Adrenal gland (tissue), 12 donors: ENCODE data around the gene CEACAM1. TPM values are rescaled to one million over a fixed set of nuclear protein-coding genes. Genes with fewer than 3 reads are reported as not detected.

ENCODE experiments used
- DNase-seq, 7 donors: peaks; one replicate each; pipeline ENCODE4 v3.0.0-alpha.2; 2019 to 2020
- H3K27ac ChIP-seq, 5 donors: fragments of 200-600 bp; sonication (generic) in 4 of 5; 1 replicate in 3 of 5; 2 replicates in 2 of 5; pipeline versions ENCODE4 v1.5.1 to v1.8.0; 2016 to 2020; ENCODE audit warnings: mild to moderate bottlenecking in 1 of 5
- H3K27me3 ChIP-seq: fragments of 200-600 bp; 2 replicates; pipeline ENCODE4 v1.8.0; 2021
- H3K36me3 ChIP-seq, 2 donors: fragments of 200-600 bp; replicated peaks in 1 of 2; 1 replicate in 1 of 2; 2 replicates in 1 of 2; pipeline versions ENCODE4 v1.5.1 to v1.8.0; 2018 to 2022
- H3K4me1 ChIP-seq, 2 donors: fragments of 200-600 bp; replicated peaks in 1 of 2; 1 replicate in 1 of 2; 2 replicates in 1 of 2; pipeline versions ENCODE4 v1.5.1 to v1.8.0; 2018 to 2021
- H3K4me3 ChIP-seq, 4 donors: fragments of 200-600 bp; sonication (generic) in 3 of 4; one replicate each; pipeline ENCODE4 v1.5.1; 2016 to 2018
- H3K9me3 ChIP-seq, 3 donors: fragments of 200-600 bp; sonication (generic) in 1 of 3; replicated peaks in 1 of 3; 1 replicate in 2 of 3; 2 replicates in 1 of 3; pipeline versions ENCODE4 v1.5.1 to v1.8.0; 2016 to 2021
- POLR2A ChIP-seq, 2 donors: fragments of 450-650 bp; IDR thresholded peaks; one replicate each; pipeline ENCODE4 v1.6.1; 2017; ENCODE audit warnings: antibody characterized with exemption in 2 of 2, mild to moderate bottlenecking in 2 of 2, moderate library complexity in 1 of 2
- WGBS, 4 donors: extraction: QIAGEN DNeasy Blood & Tissue Kit in 2 of 4; methylation state at CpG; one replicate each; pipeline versions ENCODE4 v1.1.5 to v1.1.7; 2013 to 2017; 5-methylcytosine and 5-hydroxymethylcytosine counted together
- intact Hi-C, 2 donors: fragments of 100-400 bp; cut with DNase I; formaldehyde crosslinking; loops; one replicate each; pipeline versions ENCODE4 v1.14.1 to v1.15.0; 2022 to 2023
- polyA plus RNA-seq, 3 donors: library from polyadenylated mRNA; stranded (reverse); fragments of 200-250 nt in 2 of 3; fragments of 350-450 nt in 1 of 3; fragmentation: Illumina TruSeq in 1 of 3; extraction: RNeasy Lipid Tissue Mini Kit (QIAGEN cat#74804) in 1 of 3; gene quantifications; one replicate each; pipeline ENCODE4 v1.2.3, GENCODE V29; 2013 to 2014
- total RNA-seq, 9 donors: library from RNA; depleted of rRNA in 4 of 9; stranded (reverse); fragments of >200 nt in 4 of 9; fragments of 120-200 nt in 1 of 9; fragmentation: NEBNext Ultra II Directional in 1 of 9; extraction: Animal tissue kit (Norgen Biotek cat#: 25700) in 1 of 9; gene quantifications; one replicate each; pipeline versions ENCODE4 v1.1.0 to v1.2.4, GENCODE V29; 2013 to 2023
- TF ChIP-seq, protein P1 (sequence below), 6 experiments: fragments of 450-650 bp in 4 of 6; fragments of 200-600 bp in 2 of 6; sonication (generic) in 1 of 6; IDR thresholded peaks; 1 replicate in 5 of 6; 2 replicates in 1 of 6; pipeline versions ENCODE4 v1.5.1 to v1.8.0; 2016 to 2021; ENCODE audit warnings: antibody characterized with exemption in 6 of 6, mild to moderate bottlenecking in 2 of 6, moderate library complexity in 1 of 6
- donor health status: healthy with polysubstance abuse.
- donor health status: Bipolar disorder and iron deficiency.
- donor health status: DM: yes; HTN: yes; CAD: no.
- donor health status: DM: no; HTN: no; CAD: no.
- donor health status: DM: no; HTN: no; CAD: no.
- donor health status: DM: yes; HTN: yes; CAD: no.

The CEACAM1 gene
- total and polyA plus RNA-seq, 12 donors = 12.1 to 59.5 (median 24.6) TPM

GRCh38 chr19:42567567-42567966, 39.3 kb upstream of the CEACAM1 start:
- WGBS, 4 donors = 76 to 86% (median 81%) methylated on average over 4 of the region's 4 CpGs
- H3K36me3 ChIP-seq = no peaks in the 10 kb centered on the region
- no peak overlapping the region for H3K27ac ChIP-seq
- intact Hi-C loops = no loop called here
- TF ChIP-seq POLR2A (IDR thresholded peaks at IDR 0.05) = no peak
- TF ChIP-seq, protein P1, sequence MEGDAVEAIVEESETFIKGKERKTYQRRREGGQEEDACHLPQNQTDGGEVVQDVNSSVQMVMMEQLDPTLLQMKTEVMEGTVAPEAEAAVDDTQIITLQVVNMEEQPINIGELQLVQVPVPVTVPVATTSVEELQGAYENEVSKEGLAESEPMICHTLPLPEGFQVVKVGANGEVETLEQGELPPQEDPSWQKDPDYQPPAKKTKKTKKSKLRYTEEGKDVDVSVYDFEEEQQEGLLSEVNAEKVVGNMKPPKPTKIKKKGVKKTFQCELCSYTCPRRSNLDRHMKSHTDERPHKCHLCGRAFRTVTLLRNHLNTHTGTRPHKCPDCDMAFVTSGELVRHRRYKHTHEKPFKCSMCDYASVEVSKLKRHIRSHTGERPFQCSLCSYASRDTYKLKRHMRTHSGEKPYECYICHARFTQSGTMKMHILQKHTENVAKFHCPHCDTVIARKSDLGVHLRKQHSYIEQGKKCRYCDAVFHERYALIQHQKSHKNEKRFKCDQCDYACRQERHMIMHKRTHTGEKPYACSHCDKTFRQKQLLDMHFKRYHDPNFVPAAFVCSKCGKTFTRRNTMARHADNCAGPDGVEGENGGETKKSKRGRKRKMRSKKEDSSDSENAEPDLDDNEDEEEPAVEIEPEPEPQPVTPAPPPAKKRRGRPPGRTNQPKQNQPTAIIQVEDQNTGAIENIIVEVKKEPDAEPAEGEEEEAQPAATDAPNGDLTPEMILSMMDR (IDR thresholded peaks at IDR 0.05) = no peak
- no peak for DNase-seq
- H3K27me3 ChIP-seq = no peaks in the 10 kb centered on the region
- H3K4me3 ChIP-seq = no peak overlapping the region
- peaks cover 5 to 16% of the 10 kb centered on the region in 2 donors for H3K4me1 ChIP-seq
- H3K9me3 ChIP-seq = no peaks in the 10 kb centered on the region

- Histone ChIP-seq H3K27ac (no peak overlapping the region), H3K36me3 (no peaks in the 10 kb centered on the region), H3K27me3 (no peaks in the 10 kb centered on the region), H3K4me3 (no peak overlapping the region), H3K4me1 (peaks cover 5 to 20% of the 10 kb centered on the region in 2 donors), H3K9me3 (no peaks in the 10 kb centered on the region)
- peak in 6 of 7 donors; percentile 52 to 75 (median 62) for DNase-seq
- WGBS, 4 donors = 14 to 21% (median 18%) methylated on average over 7 of the region's 7 CpGs
- no peak for TF ChIP-seq POLR2A (IDR thresholded peaks at IDR 0.05)
- TF ChIP-seq, protein P1 (IDR thresholded peaks at IDR 0.05) = peak; percentile 57 to 84 (median 77)
- intact Hi-C loops = loop anchor here in 1 of 2 donors (5.0 kb wide), 1 partner anchor 34 kb away; no protein-coding TSS in a partner anchor
Observed at GRCh38 chr19:42563352-42564210, 35.3 kb upstream of the CEACAM1 start.

GRCh38 chr19:42561512-42561911, 33.2 kb upstream of the CEACAM1 start:
- Histone ChIP-seq H3K27ac (no peak overlapping the region), H3K9me3 (no peaks in the 10 kb centered on the region), H3K4me3 (no peak overlapping the region), H3K36me3 (no peaks in the 10 kb centered on the region), H3K4me1 (peaks cover 5 to 14% of the 10 kb centered on the region in 2 donors), H3K27me3 (no peaks in the 10 kb centered on the region)
- TF ChIP-seq, protein P1 (IDR thresholded peaks at IDR 0.05) = no peak
- no peak for TF ChIP-seq POLR2A (IDR thresholded peaks at IDR 0.05)
- WGBS, 4 donors = 66 to 100% (median 69%) methylated on average over 1 to 2 of the region's 2 CpGs; no CpG with 5 or more reads in 1 of the 4 donors
- intact Hi-C loops = loop anchor here in 1 of 2 donors (5.0 kb wide), 1 partner anchor 36 kb away; no protein-coding TSS in a partner anchor
- DNase-seq = no peak

DNA sequence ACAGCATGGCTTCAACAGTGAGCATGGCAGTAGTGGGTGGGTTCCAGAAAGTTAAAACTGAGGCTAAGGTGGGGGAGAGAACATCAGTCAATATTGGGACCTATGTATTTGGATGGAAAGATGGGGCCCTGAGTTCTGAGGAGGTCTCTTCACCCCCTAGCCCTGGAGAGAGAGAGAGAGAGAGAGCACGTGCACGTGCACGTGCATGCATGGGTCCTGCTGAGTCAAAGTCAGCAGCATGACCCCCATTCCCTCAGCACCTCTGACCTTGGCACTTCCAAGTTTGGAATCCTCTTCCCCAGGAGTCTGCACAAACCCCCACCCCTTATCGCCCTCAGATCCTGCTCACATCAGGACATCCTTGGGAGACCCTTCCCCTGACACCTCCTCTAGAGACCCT, 32.5 kb upstream of the CEACAM1 start:
- intact Hi-C loops = loop anchor here in 1 of 2 donors (5.0 kb wide), 1 partner anchor 37 kb away; no protein-coding TSS in a partner anchor
- Histone ChIP-seq H3K36me3 (no peaks in the 10 kb centered on the region), H3K27me3 (no peaks in the 10 kb centered on the region), H3K27ac (no peak overlapping the region), H3K9me3 (no peaks in the 10 kb centered on the region), H3K4me1 (peaks cover 5 to 11% of the 10 kb centered on the region in 2 donors), H3K4me3 (no peak overlapping the region)
- WGBS, 4 donors = 63 to 83% (median 72%) methylated on average over 4 of the region's 4 CpGs
- no peak for DNase-seq
- no peak for TF ChIP-seq POLR2A (IDR thresholded peaks at IDR 0.05)
- TF ChIP-seq, protein P1 (IDR thresholded peaks at IDR 0.05) = no peak
